Measurements from ENCODE around the gene ZSCAN5C. TPM values are rescaled to one million over a fixed set of nuclear protein-coding genes. Genes with fewer than 3 reads are reported as not detected.
"Not testable (repeated sequence)": the region's sequence is repeated elsewhere in the genome, so short reads cannot be mapped to it uniquely, and the experiment has no call there.

ZSCAN5C gene
- total RNA-seq, 1 experiment from 2014 or later, result not detected

GRCh38 chr19:56193981-56194640 is 8.0 kb upstream of the ZSCAN5C start:
- DNase-seq (ENCODE audit: low read depth), result no peak

DNA sequence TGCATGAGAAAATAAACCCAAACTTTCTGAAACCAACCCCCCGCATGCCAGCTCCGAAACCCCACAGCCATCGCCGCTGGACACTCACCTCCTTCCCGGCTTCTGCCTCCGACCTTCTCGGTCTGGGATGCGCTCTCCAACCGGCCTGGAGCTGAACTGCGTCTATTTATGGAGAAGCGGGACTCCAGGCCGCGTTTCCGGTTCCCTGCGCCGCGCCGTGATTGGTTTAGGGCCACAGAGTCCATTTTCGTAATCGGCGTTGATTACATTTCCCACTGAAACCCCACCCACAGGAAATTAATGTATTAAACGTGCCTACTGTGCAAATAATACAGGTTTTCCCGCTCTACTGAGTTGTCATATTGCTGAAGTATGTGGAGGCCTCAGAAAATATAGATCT is 4.4 kb upstream of the ZSCAN5C start, which contains the start of gene ZSCAN5B:
TSS of gene ZSCAN5B (minus strand) at position 138 of the 400 bp plus-strand sequence. CDS start 4,731 bp downstream, outside the sequence.
- not testable (repeated sequence) for DNase-seq (ENCODE audit: low read depth)

DNA sequence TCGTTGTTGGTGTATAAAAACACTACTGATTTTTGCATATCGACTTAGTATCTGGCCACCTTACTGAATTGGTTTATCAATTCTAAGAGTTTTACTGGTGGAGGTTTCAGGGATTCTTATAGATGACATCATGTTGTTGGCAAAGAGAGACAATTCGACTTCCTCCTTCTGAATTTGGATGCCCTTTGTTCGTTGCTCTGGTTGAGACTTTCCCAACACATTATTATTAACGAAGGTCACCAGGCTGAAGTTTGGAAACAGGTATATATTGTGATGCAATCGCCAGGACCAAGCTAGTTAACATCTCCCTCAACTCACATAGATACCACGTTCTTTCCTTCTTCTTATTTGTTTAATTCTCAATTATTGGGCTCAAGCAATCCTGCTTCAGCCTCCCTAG is 2.4 kb upstream of the ZSCAN5C start:
- DNase-seq (ENCODE audit: low read depth), result no peak

DNA sequence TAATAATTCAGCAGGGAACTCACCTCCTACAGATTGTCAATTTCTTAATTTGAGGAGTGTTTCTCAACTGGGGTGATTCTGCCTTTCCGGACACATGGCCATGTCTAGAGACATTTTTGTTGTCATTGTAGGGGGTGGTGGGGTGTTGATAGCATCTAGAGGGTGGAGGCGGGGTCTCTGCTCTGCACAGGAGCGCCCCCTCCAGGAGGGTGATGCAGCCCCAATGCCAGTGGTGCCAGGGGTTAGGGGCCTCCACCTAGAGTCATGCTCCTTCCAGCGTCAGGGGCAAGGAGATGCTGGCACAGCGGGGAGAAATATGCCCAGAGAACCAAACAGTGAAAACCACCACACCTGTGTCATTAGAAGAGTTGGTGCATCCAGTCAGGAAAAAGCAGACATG is 5.5 kb downstream of the ZSCAN5C start:
- not testable (repeated sequence) for DNase-seq (ENCODE audit: low read depth)

DNA sequence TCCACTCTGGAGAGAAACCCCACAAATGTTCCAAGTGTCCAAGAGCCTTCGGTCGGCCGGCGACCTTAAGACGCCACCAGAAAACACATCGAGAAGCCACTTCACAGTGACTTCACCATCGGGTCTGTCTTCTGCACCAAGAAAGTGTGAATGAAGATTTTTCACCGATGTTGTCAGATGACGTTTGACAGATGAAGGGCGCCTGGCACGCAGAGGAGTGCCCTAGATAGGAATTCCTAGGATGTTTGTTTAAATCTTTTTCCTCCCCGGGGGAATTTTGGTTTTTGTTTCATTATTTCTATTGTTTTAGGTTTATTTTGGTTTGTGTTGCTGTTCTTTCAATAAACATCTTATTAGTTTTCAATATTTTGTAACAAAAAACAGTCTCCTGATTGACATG is 7.0 kb downstream of the ZSCAN5C start:
- DNase-seq (ENCODE audit: low read depth), result no peak

GRCh38 chr19:56210036-56210435 is 8.0 kb downstream of the ZSCAN5C start:
- not testable (repeated sequence) for DNase-seq (ENCODE audit: low read depth)

DNA sequence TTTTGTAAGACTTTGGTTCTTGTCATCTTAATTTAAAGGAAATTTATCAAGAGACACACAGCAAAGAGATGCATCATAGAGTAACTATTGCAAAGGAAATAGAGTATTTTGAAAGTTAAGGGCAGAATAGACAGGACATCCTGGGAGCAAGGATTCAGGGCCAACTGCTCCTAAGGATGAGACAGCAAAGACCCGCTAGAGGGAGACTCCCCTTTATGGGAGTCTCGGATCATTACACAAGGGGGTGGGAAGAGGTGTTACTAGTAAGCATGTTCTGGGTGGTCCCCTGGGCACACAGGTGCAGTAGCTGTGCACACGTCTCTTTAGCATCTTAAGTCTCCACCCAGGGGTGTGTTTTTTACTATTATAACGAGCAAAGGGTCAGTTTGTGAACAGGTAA is 9.6 kb downstream of the ZSCAN5C start:
- DNase-seq (ENCODE audit: low read depth), result no peak

- peak; percentile 4 for DNase-seq (ENCODE audit: low read depth)
These were observed 15.2 kb downstream of the ZSCAN5C start for GRCh38 chr19:56217039-56217949.

DNA sequence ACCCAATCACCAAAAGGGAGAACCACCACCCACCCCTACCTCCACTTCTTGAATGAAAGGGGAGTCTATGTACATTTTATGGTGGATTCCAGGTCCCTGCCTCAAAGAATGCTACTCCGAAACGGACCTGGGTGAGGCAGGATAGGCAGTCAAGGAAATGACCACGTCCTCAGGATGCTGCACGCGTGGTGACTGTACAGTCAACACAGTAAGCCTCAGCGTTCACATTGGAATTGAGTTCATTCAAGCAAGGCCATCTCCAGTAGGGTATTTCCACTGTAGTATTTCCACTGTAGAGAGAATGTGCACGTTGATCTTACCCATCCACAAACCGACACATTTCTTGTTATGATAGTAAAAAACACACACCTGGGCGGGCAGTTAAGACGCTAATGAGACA is 16.9 kb downstream of the ZSCAN5C start:
- DNase-seq (ENCODE audit: low read depth), result no peak

DNA sequence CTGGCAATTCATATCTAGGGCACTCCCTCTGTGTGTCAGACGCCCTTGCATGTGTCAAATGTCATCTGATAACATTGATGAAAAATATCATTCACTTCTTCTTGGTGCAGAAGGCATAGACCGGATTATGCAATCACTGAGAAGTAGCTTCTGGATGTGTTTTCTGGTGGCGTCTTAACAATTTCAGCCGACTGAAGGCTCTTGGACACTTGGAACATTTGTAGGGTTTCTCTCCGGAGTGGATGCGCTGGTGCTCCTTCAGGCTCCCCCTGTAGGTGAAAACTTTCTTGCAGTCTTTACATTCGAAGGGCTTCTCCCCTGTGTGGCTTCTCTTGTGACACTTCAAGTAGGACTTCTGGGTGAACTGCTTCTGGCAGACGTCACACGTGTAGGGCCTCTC is 19.4 kb downstream of the ZSCAN5C start:
- DNase-seq (ENCODE audit: low read depth), result not testable (repeated sequence)

GRCh38 chr19:56221851-56222250 is 19.8 kb downstream of the ZSCAN5C start:
- DNase-seq (ENCODE audit: low read depth), result no peak

GRCh38 chr19:56222901-56223300 is 20.8 kb downstream of the ZSCAN5C start:
- no peak for DNase-seq (ENCODE audit: low read depth)

DNA sequence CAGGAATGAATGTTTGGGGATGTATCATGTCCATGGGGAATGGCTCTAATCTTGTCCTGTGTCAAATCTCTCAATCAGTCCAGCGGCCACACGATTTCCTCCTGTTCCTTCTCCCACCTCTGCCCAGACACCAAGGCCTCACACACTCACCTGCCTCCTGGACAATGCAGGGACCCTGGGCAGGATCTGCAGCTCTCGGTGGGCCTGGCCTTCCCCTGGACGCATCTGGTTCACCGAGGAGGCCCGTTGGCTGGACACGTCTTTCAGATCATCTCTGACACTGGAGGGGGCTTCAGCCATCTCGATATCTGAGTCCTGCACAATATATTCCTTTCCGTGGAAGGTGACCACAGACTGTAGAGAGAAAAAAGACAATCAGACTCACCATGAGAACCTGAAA is 21.4 kb downstream of the ZSCAN5C start:
- DNase-seq (ENCODE audit: low read depth), result no peak

DNA sequence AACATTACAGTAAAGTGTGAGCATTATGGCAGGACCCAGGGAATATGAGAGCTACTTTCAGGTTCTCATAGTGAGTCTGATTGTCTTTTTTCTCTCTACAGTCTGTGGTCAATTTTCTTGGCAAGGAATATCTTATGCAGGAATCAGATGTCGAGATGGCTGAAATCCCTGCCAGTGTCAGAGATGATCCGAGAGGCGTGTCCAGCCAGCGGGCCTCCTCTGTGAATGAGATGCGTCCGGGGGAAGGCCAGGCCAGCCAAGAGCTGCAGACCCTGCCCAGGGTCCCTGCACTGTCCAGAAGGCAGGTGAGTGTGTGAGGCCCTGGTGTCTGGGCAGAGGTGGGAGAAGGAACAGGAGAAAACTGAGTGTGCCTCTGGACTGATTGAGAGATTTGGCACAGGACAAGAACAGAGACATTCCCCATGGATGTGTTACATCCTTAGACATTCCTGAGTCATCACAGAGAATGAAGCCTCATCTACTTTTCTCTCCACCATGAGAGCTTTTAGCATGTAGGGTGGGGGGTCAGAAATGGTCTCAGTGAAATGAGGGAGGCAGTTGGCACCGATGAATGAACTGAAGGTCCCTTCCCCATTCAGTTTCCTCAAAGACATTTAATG is 43.2 kb downstream of the ZSCAN5C start:
- peak; percentile 24 for DNase-seq (ENCODE audit: low read depth)

GRCh38 chr19:56245764-56246163 is 43.7 kb downstream of the ZSCAN5C start:
- not testable (repeated sequence) for DNase-seq (ENCODE audit: low read depth)

- not testable (repeated sequence) for DNase-seq (ENCODE audit: low read depth)
These were observed 46.8 kb downstream of the ZSCAN5C start for GRCh38 chr19:56248736-56249338.

DNA sequence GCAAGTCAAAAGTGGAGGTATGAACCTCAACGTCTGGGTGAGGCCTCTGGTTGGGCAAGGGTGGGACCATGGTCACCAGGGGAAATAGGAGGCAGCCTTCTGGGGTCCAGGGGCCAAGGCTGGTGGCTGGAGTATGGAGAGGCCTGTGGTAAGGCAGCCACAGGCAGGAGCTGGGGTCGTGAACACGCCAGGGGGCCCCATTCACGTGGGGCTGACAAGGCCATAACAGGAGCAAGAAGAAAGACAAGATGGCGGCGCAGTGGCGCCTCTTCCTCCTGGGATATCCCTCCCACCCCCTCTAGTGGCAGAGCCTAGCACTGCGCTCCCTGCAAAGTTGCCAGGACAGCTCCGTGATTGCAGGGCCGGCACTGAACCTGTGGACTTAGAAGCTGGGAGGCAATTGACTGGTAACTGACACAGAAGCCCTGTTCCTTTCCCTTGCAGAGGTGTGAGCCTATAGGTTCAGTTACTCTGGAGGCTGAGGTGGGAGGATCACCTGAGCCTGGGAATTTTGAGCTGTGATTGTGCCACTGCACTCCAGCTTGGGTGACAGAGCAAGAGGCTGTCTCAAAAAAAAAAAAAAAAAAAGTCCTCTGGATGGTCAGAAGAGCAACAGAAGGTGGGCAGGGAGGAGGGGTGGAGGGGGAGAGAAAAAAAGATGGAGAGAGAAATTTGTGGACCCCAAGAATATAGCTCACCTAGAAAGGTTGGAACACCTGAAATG is 50.8 kb downstream of the ZSCAN5C start:
- DNase-seq (ENCODE audit: low read depth), result peak; percentile 56

- peak; percentile 57 for DNase-seq (ENCODE audit: low read depth)
These were observed 51.7 kb downstream of the ZSCAN5C start for GRCh38 chr19:56253737-56254136.

DNA sequence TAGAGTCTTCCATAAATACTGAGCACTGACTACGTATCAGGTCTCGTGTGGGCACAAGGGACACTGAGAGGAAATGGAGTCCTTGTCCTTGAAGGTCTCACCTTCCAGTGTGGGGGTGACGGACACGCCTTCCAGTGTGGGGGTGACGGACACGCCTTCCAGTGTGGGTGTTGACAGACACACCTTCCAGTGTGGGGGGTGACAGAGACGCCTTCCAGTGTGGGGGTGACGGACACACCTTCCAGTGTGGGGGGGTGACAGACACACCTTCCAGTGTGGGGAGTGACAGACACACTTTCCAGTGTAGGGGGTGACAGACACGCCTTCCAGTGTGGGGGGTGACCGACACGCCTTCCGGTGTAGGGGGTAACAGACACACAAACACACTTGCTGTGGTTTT is 56.2 kb downstream of the ZSCAN5C start:
- no peak for DNase-seq (ENCODE audit: low read depth)

All from LHCN-M2 (cell line).